ENCODE results near the gene FAM20C.
A peak's percentile ranks its signal among the peaks of the same experiment; 100 is the strongest.

GRCh38 chr7:149791-150636 is 42.4 kb upstream of the FAM20C start:
- TF ChIP-seq CTCF (IDR thresholded peaks at IDR 0.05) (peak in 4 of 6 experiments; percentile 8 to 46 (median 30)), POLR2A (IDR thresholded peaks at IDR 0.05) (no peak), POLR2AphosphoS5 (IDR thresholded peaks at IDR 0.05) (no peak)

All from upper lobe of left lung (tissue), 4 donors.